Heart right ventricle (tissue), 16 donors: ENCODE measurements around the gene LSS. TPM values are rescaled to one million over a fixed set of nuclear protein-coding genes. Genes with fewer than 3 reads are reported as not detected.
A peak's percentile ranks its signal among the peaks of the same experiment; 100 is the strongest.

Experiments
- ATAC-seq, 8 donors: fragments of 200-7000 bp; cut with Tn5 transposase; one replicate each; pipeline ENCODE4 v1.9.1; 2020; ENCODE audit warnings: mild to moderate bottlenecking in 8 of 8, moderate library complexity in 8 of 8, moderate number of reproducible peaks in 1 of 8
- DNase-seq, 2 donors: peaks; one replicate each; pipeline ENCODE4 v3.0.0-alpha.2; 2020
- H3K27ac ChIP-seq, 10 donors: fragments of 200-600 bp; sonication (generic) in 2 of 10; one replicate each; pipeline versions ENCODE4 v1.5.0 to v1.8.0; 2020 to 2022; ENCODE audit warnings: mild to moderate bottlenecking in 3 of 10
- H3K27me3 ChIP-seq, 7 donors: fragments of 200-600 bp; one replicate each; pipeline ENCODE4 v1.8.0; 2021 to 2022; ENCODE audit warnings: mild to moderate bottlenecking in 2 of 7
- H3K36me3 ChIP-seq, 9 donors: fragments of 200-600 bp; sonication (generic) in 1 of 9; one replicate each; pipeline versions ENCODE4 v1.5.0 to v1.8.0; 2020 to 2022; ENCODE audit warnings: mild to moderate bottlenecking in 2 of 9
- H3K4me1 ChIP-seq, 9 donors: fragments of 200-600 bp; sonication (generic) in 1 of 9; one replicate each; pipeline versions ENCODE4 v1.5.0 to v1.8.0; 2020 to 2022; ENCODE audit warnings: mild to moderate bottlenecking in 4 of 9
- H3K4me3 ChIP-seq, 10 donors: fragments of 200-600 bp; sonication (generic) in 2 of 10; one replicate each; pipeline versions ENCODE4 v1.5.0 to v1.8.0; 2020 to 2022; ENCODE audit warnings: mild to moderate bottlenecking in 7 of 10, moderate library complexity in 2 of 10
- H3K9me3 ChIP-seq, 11 donors: fragments of 200-600 bp in 10 of 11; sonication (generic) in 2 of 11; one replicate each; pipeline versions ENCODE4 v1.5.0 to v1.8.0; 2013 to 2022; ENCODE audit warnings: mild to moderate bottlenecking in 2 of 11, control low read depth in 1 of 11, moderate library complexity in 1 of 11
- CTCF ChIP-seq, 9 donors: fragments of 200-600 bp; sonication (generic) in 2 of 9; IDR thresholded peaks; one replicate each; pipeline versions ENCODE4 v1.5.0 to v1.8.0; 2021 to 2022; ENCODE audit warnings: antibody characterized with exemption in 9 of 9, mild to moderate bottlenecking in 5 of 9, moderate library complexity in 1 of 9
- WGBS, 2 donors: extraction: QIAGEN DNeasy Blood & Tissue Kit; methylation state at CpG; one replicate each; pipeline ENCODE4 v1.1.7; 2013; ENCODE audit warnings: inconsistent platforms in 1 of 2; 5-methylcytosine and 5-hydroxymethylcytosine counted together
- intact Hi-C, 10 donors: fragments of 100-400 bp; cut with DNase I; formaldehyde crosslinking; loops; one replicate each; pipeline versions ENCODE4 v1.11.1 to v1.14.2; 2022
- polyA plus RNA-seq, 2 donors: library from polyadenylated mRNA; stranded (reverse); fragments of 200-250 nt; gene quantifications; one replicate each; pipeline ENCODE4 v1.2.3, GENCODE V29; 2013
- total RNA-seq, 10 donors: library from RNA; stranded (reverse); fragmentation: NEBNext Ultra II Directional in 3 of 10; extraction: Animal tissue kit (Norgen Biotek cat#: 25700) in 3 of 10; gene quantifications; one replicate each; pipeline versions ENCODE4 v1.2.1 to v1.2.4, GENCODE V29; 2021 to 2023
- donor health status: Arrhythmogenic right ventricular cardiomyopathy.
- donor health status: ischemic (EF 13 %, LVEDD 7.1; RV severe dilation, severe dysfunction).
- donor health status: healthy with polysubstance abuse.
- donor health status: DM: no; HTN: yes; CAD: no.
- donor health status: DM: no; HTN: no; CAD: no.
- donor health status: ischemic (EF 25% LVEDD 6.9; RV normal size, moderate dysfunction).
- donor health status: ischemic (EF 25% LVEDD 5.7; RV mildly dilated, moderate dysfunction).
- donor health status: healthy.
- donor health status: DM: yes; HTN: yes; CAD: no.
- donor health status: Ischemic cardiomyopathy.
- donor health status: ischemic (EF 35%, LVEDD 5.7; RV mildly dilated, moderate dysfunction).
- donor health status: nonischemic (EF 11% LVEDD 7.7; RV severe dilation, severe dysfunction).
- donor health status: DM: yes; HTN: yes; CAD: no.
- donor health status: PGD.
- donor health status: ischemic (EF 29% LVEDD 5.4; RV normal size, mild dysfunction).
- donor health status: nonischemic (EF 23%, LVEDD 6.1; RV moderate dilation, normal function).

LSS gene
- total and polyA plus RNA-seq, 12 donors = 22.5 to 74.7 (median 40.7) TPM

GRCh38 chr21:46160907-46161632, 67.5 kb downstream of the LSS start:
- DNase-seq (no peak), ATAC-seq (peak in 1 of 8 donors; percentile 41)
- intact Hi-C loops = no loop called here
- H3K27me3 ChIP-seq = no peaks in the 10 kb centered on the region
- 72 to 79% methylated on average over 58 to 66 of the region's 72 CpGs for WGBS, 2 donors
- no peak overlapping the region for H3K27ac ChIP-seq
- no peaks in the 10 kb centered on the region for H3K4me1 ChIP-seq
- H3K4me3 ChIP-seq = peak overlapping the region in 2 of 10 donors; percentile 14 to 17
- peaks cover 0 to 12% (median 0%) of the 10 kb centered on the region in 9 donors for H3K36me3 ChIP-seq
- H3K9me3 ChIP-seq = no peaks in the 10 kb centered on the region
- no peak for TF ChIP-seq CTCF (IDR thresholded peaks at IDR 0.05)

GRCh38 chr21:46160657-46160906, 68.0 kb downstream of the LSS start:
- Histone ChIP-seq H3K36me3 (peaks cover 0 to 12% (median 0%) of the 10 kb centered on the region in 9 donors), H3K4me1 (no peaks in the 10 kb centered on the region), H3K27me3 (no peaks in the 10 kb centered on the region), H3K9me3 (no peaks in the 10 kb centered on the region), H3K27ac (no peak overlapping the region), H3K4me3 (no peak overlapping the region)
- 94 to 95% methylated on average over 17 to 22 of the region's 22 CpGs for whole genome bisulfite sequencing, 2 donors
- no peak for TF ChIP-seq CTCF (IDR thresholded peaks at IDR 0.05)
- intact Hi-C loops = no loop called here
- DNase-seq (no peak), ATAC-seq (no peak)

GRCh38 chr21:46159841-46160656, 68.5 kb downstream of the LSS start:
- Histone ChIP-seq H3K9me3 (no peaks in the 10 kb centered on the region), H3K4me3 (no peak overlapping the region), H3K4me1 (no peaks in the 10 kb centered on the region), H3K36me3 (peaks cover 0 to 12% (median 0%) of the 10 kb centered on the region in 9 donors), H3K27ac (no peak overlapping the region), H3K27me3 (no peaks in the 10 kb centered on the region)
- 95% methylated on average over 23 to 32 of the region's 32 CpGs for WGBS, 2 donors
- intact Hi-C loops = loop anchor here in 2 of 10 donors (10.0 kb wide), 1 partner anchor 55 kb away; no protein-coding TSS in a partner anchor
- no peak for ATAC-seq
- no peak for DNase-seq
- no peak for TF ChIP-seq CTCF (IDR thresholded peaks at IDR 0.05)

- Histone ChIP-seq H3K4me1 (no peaks in the 10 kb centered on the region), H3K4me3 (no peak overlapping the region), H3K27me3 (no peaks in the 10 kb centered on the region), H3K36me3 (peaks cover 0 to 12% (median 0%) of the 10 kb centered on the region in 9 donors), H3K9me3 (no peaks in the 10 kb centered on the region), H3K27ac (no peak overlapping the region)
- 95 to 96% methylated on average over 12 of the region's 12 CpGs for WGBS, 2 donors
- no peak for DNase-seq
- no peak for ATAC-seq
- no peak for TF ChIP-seq CTCF (IDR thresholded peaks at IDR 0.05)
- intact Hi-C loops = loop anchor here in 2 of 10 donors (10.0 kb wide), 1 partner anchor 55 kb away; no protein-coding TSS in a partner anchor
Observed at GRCh38 chr21:46159390-46159789, 69.2 kb downstream of the LSS start.
